GM12878 (cell line): Measurements from ENCODE around the gene P4HTM. TPM values are rescaled to one million over a fixed set of nuclear protein-coding genes. Genes with fewer than 3 reads are reported as not detected.

Experiments
- CBX5 ChIP-seq: sonication (generic); IDR thresholded peaks from 2 replicates; pipeline ENCODE4 v1.6.1; 2016; ENCODE audit warnings: low read depth, moderate library complexity, mild to moderate bottlenecking, inconsistent platforms
- CEBPB ChIP-seq, 2 experiments: fragments of 150-350 bp in 1 of 2; IDR thresholded peaks; 2 replicates each; pipeline ENCODE4 v1.6.1; 2012 to 2014; ENCODE audit warnings: low read depth in 2 of 2, low read length in 2 of 2, borderline replicate concordance in 1 of 2, inconsistent platforms in 1 of 2
- CREB1 ChIP-seq: IDR thresholded peaks from 2 replicates; pipeline ENCODE4 v1.6.1; 2012; ENCODE audit warnings: low read depth, mild to moderate bottlenecking, inconsistent platforms
- CUX1 ChIP-seq: IDR thresholded peaks from 2 replicates; pipeline ENCODE4 v1.6.1; 2012; ENCODE audit warnings: improper control_type of control experiment, low read depth, low read length; ENCODE audit not compliant: insufficient replicate concordance
- FOS ChIP-seq: IDR thresholded peaks from 3 replicates; pipeline ENCODE4 v1.6.1; 2011; ENCODE audit warnings: borderline replicate concordance; ENCODE audit not compliant: insufficient read length; ENCODE audit errors: extremely low read depth
- GABPA ChIP-seq: IDR thresholded peaks from 2 replicates; pipeline ENCODE4 v1.6.1; 2014; ENCODE audit warnings: antibody characterized with exemption, low read depth, mild to moderate bottlenecking, inconsistent platforms
- HSF1 ChIP-seq: fragments of 150-350 bp; IDR thresholded peaks from 2 replicates; pipeline ENCODE4 v1.6.1; 2014; ENCODE audit warnings: mild to moderate bottlenecking, low read depth, low read length
- IRF4 ChIP-seq: IDR thresholded peaks from 2 replicates; pipeline ENCODE4 v1.6.1; 2011; ENCODE audit warnings: low read depth, low read length
- polyA plus RNA-seq, 11 experiments: library from polyadenylated mRNA; depleted of rRNA in 4 of 11; unstranded in 6 of 11; stranded (reverse) in 5 of 11; fragments of >200 nt; fragmentation: Nextera tagmentation in 4 of 11; fragmentation: Illumina TruSeq in 1 of 11; extraction: Ambion mirVana in 4 of 11; extraction: Trizol in 1 of 11; gene quantifications; 1 replicate in 1 of 11; 2 replicates in 10 of 11; pipeline versions ENCODE4 v1.2.1 to v1.2.3, GENCODE V29; 2011 to 2016; ENCODE audit warnings: inconsistent platforms in 2 of 11, missing spikeins in 2 of 11, low read depth in 1 of 11
- total RNA-seq, 4 experiments: library from RNA; depleted of rRNA in 3 of 4; stranded (reverse); fragments of >200 nt in 3 of 4; fragmentation: Illumina TruSeq in 1 of 4; extraction: Trizol in 1 of 4; gene quantifications; 2 replicates each; pipeline versions ENCODE4 v1.2.1 to v1.2.3, GENCODE V29; 2013 to 2021

P4HTM gene
- total and polyA plus RNA-seq, 10 of the 15 experiments (the other 5 are each of a cell fraction or from before 2014, with no cell fraction given): 0.76 to 28.8 (median 22.9) TPM

- TF ChIP-seq CUX1 (no peak), CEBPB (IDR thresholded peaks at IDR 0.05; ENCODE audit: borderline replicate concordance in 1 of 2, low read depth in 2 of 2, low read length in 2 of 2) (no peak), CREB1 (no peak), IRF4 (no peak), FOS (no peak), GABPA (no peak), CBX5 (no peak), HSF1 (no peak)
- TF ChIP-seq, all 136 proteins: peak for 0
These were observed 38.3 kb upstream of the P4HTM start (continued) for GRCh38 chr3:48951764-48952163.
